IPS-18a (cell line): ENCODE data around the gene DUS2.
"Not testable (repeated sequence)": the region's sequence is repeated elsewhere in the genome, so short reads cannot be mapped to it uniquely, and the experiment has no call there.

Experiments
- H3K27ac ChIP-seq: one replicate; pipeline ENCODE4 v1.5.1; 2013; ENCODE audit warnings: low read length
- H3K27me3 ChIP-seq: one replicate; pipeline ENCODE4 v1.6.1; 2013; ENCODE audit warnings: mild to moderate bottlenecking, low read length; ENCODE audit not compliant: control insufficient read depth, insufficient read depth
- H3K36me3 ChIP-seq: one replicate; pipeline ENCODE4 v1.6.1; 2013; ENCODE audit warnings: low read depth, low read length; ENCODE audit not compliant: control insufficient read depth
- H3K4me1 ChIP-seq: one replicate; pipeline ENCODE4 v1.6.1; 2013; ENCODE audit warnings: low read depth, low read length; ENCODE audit not compliant: control insufficient read depth
- H3K4me3 ChIP-seq: one replicate; pipeline ENCODE4 v1.5.1; 2013; ENCODE audit warnings: low read length
- H3K9ac ChIP-seq: one replicate; pipeline ENCODE4 v1.6.1; 2013; ENCODE audit warnings: mild to moderate bottlenecking, low read length, moderate library complexity
- H3K9me3 ChIP-seq: one replicate; pipeline ENCODE4 v1.6.1; 2013; ENCODE audit warnings: low read depth, low read length; ENCODE audit not compliant: control insufficient read depth

DUS2 gene

DNA sequence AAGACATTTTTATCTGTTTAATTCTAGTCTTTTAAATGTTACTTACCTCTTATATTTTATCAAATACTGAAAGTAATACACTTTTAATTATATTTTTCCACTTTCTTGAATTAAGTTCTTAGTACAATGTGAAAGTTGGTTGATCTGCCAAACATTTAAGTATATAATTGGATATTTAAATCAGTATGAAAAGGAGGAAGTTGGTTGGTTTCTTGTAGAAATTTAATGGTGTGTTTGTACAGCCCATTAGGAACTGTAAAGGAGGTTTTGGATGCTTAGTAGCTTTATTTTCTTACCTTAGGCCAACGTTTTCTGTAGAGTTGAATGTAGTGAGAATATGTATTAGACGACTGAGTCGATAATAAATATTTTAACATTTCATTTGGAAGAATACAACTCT lies 67.4 kb downstream of the DUS2 start:
- H3K4me3 ChIP-seq = no peak overlapping the region
- H3K27ac ChIP-seq = no peak overlapping the region
- no peak overlapping the region for H3K9ac ChIP-seq
- H3K36me3 ChIP-seq = no peaks in the 10 kb centered on the region
- no peaks in the 10 kb centered on the region for H3K27me3 ChIP-seq
- no peaks in the 10 kb centered on the region for H3K9me3 ChIP-seq
- H3K4me1 ChIP-seq = peaks cover 14% of the 10 kb centered on the region

DNA sequence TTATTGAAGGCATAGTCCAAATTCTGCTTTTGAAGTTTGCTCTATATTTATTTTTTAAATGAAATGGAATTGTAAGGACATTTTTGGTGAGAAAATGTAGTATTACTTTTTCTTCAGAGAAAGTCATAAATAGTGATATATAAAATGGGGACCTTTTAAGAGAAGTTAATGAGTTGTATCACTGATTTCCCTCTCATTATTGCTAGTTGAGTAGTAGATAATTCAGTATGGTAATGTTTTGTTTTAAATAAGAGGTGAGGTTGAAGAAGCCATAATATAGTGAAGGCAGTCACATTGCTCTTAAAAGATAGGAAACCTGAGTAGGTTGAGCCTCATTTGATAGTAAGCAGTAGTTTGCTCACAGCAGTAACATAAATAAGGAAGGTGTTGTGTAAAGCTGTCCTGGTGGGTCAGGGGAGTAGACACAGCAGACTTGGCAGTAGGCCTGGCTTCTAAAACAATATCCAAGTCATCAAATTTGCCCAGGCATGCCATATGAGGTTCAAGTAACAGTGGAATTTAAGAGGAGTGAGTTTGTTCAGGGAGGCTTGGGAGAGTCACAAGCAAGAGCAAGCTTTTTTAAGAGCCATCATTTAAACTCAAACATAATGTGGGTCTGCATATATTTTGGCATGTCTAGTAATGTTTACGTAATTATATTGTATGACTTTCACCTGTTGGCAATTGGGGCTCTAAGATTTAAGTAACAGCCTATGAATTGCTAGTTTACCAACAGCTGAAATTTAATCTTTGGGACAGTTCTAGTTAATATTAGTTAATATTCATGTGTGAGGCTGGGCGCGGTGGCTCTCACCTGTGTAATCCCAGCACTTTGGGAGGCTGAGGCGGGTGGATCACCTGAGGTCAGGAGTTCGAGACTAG lies 68.5 kb downstream of the DUS2 start:
- no peaks in the 10 kb centered on the region for H3K27me3 ChIP-seq
- no peak overlapping the region for H3K9ac ChIP-seq
- peaks cover 14% of the 10 kb centered on the region for H3K4me1 ChIP-seq
- H3K36me3 ChIP-seq = no peaks in the 10 kb centered on the region
- no peak overlapping the region for H3K27ac ChIP-seq
- no peaks in the 10 kb centered on the region for H3K9me3 ChIP-seq
- H3K4me3 ChIP-seq = no peak overlapping the region

DNA sequence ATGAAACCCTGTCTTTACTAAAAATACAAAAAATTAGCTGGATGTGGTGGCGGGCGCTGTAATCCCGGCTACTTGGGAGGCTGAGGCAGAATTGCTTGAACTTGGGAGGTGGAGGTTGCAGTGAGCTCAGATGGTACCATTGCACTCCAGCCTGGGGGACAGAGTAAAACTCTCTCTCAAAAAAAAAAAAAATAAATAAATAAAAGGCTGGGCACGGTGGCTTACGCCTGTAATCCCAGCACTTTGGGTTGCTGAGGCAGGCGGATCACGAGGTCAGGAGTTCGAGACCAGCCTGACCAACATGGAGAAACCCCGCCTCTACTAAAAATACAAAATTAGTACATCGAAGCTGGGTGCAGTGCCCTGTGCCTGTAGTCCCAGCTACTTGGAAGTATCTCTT lies 69.2 kb downstream of the DUS2 start:
- H3K36me3 ChIP-seq, H3K27me3 ChIP-seq, H3K9ac ChIP-seq, H3K27ac ChIP-seq, H3K4me3 ChIP-seq, H3K9me3 ChIP-seq: not testable (repeated sequence)
- H3K4me1 ChIP-seq = peaks cover 14% of the 10 kb centered on the region

GRCh38 chr16:68093816-68094613 lies 70.9 kb downstream of the DUS2 start:
- Histone ChIP-seq H3K27ac (no peak overlapping the region), H3K4me1 (peaks cover 14% of the 10 kb centered on the region), H3K9me3 (no peaks in the 10 kb centered on the region), H3K4me3 (no peak overlapping the region), H3K9ac (no peak overlapping the region), H3K27me3 (no peaks in the 10 kb centered on the region), H3K36me3 (no peaks in the 10 kb centered on the region)

DNA sequence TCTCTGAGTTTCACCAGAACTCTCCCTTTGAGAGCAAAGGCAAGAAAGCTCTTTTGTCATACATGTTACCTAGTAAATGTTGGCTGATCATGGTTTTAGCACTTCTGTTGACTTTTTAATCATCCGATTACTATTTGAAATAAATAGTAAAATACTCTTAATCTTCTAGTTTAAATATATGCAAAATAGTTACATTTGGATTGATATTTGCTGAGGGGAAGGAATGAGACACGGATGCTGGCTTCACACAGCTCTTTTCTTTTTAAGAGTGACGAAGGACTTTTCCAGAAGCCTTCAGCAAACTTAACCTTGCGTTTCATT lies 71.5 kb downstream of the DUS2 start:
- Histone ChIP-seq H3K9ac (no peak overlapping the region), H3K27ac (no peak overlapping the region), H3K9me3 (no peaks in the 10 kb centered on the region), H3K27me3 (no peaks in the 10 kb centered on the region), H3K4me3 (no peak overlapping the region), H3K36me3 (no peaks in the 10 kb centered on the region), H3K4me1 (peaks cover 14% of the 10 kb centered on the region)

GRCh38 chr16:68096491-68096890 lies 73.4 kb downstream of the DUS2 start:
- no peak overlapping the region for H3K9ac ChIP-seq

DNA sequence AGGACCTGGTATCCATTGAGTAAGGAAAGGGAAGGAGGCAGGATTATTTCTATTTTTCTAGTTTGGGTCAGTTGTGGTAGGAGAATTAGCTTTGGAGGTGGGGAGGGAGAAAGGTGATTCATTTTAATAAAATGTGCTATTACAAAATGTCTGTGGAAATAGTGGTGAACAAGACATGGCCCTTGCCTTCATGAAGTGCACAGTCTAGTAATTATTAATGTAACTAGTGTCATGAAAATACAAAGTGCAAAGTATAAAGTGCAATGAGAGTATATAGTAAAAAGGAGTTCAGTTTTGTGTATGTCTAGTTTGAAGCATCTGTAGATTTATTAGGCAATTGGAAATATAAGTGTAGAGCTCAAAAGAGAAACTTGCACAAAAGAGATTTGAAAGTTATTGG lies 74.0 kb downstream of the DUS2 start:
- Histone ChIP-seq H3K9ac (no peak overlapping the region), H3K27me3 (no peaks in the 10 kb centered on the region), H3K4me1 (peaks cover 14% of the 10 kb centered on the region), H3K36me3 (no peaks in the 10 kb centered on the region), H3K9me3 (no peaks in the 10 kb centered on the region), H3K4me3 (no peak overlapping the region), H3K27ac (no peak overlapping the region)

More at GRCh38 chr16:68096491-68096890, 73.4 kb downstream of the DUS2 start:
- H3K4me3 ChIP-seq = no peak overlapping the region
- no peaks in the 10 kb centered on the region for H3K9me3 ChIP-seq
- no peaks in the 10 kb centered on the region for H3K36me3 ChIP-seq
- H3K27ac ChIP-seq = no peak overlapping the region
- H3K27me3 ChIP-seq = no peaks in the 10 kb centered on the region
- H3K4me1 ChIP-seq = peaks cover 14% of the 10 kb centered on the region

- Histone ChIP-seq H3K36me3 (no peaks in the 10 kb centered on the region), H3K4me3 (no peak overlapping the region), H3K27me3 (no peaks in the 10 kb centered on the region), H3K27ac (no peak overlapping the region), H3K4me1 (peaks cover 14% of the 10 kb centered on the region), H3K9me3 (no peaks in the 10 kb centered on the region), H3K9ac (no peak overlapping the region)
Measured at GRCh38 chr16:68097895-68098294, 74.8 kb downstream of the DUS2 start.

DNA sequence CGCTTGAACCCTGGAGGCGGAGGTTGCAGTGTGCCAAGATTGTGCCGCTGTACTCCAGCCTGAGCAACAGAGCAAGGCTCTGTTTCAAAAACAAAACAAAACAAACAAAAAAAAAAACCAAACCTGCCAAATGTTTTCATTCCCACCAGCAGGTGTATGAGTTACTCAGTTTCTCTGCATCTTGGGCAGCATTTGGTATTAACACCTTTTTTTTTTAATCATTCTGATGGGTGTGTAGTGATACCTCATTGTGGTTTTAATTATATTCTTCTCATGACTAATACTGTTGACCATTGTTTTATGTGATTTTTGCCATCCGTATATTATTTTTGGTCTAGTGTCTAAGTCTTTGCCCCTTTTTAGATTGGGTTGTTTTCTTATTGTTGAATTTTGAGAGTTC lies 77.4 kb downstream of the DUS2 start:
- no peaks in the 10 kb centered on the region for H3K36me3 ChIP-seq
- H3K9me3 ChIP-seq = no peaks in the 10 kb centered on the region
- peaks cover under 1% of the 10 kb centered on the region for H3K4me1 ChIP-seq
- no peak overlapping the region for H3K4me3 ChIP-seq
- H3K9ac ChIP-seq = no peak overlapping the region
- H3K27me3 ChIP-seq = no peaks in the 10 kb centered on the region
- H3K27ac ChIP-seq = no peak overlapping the region

DNA sequence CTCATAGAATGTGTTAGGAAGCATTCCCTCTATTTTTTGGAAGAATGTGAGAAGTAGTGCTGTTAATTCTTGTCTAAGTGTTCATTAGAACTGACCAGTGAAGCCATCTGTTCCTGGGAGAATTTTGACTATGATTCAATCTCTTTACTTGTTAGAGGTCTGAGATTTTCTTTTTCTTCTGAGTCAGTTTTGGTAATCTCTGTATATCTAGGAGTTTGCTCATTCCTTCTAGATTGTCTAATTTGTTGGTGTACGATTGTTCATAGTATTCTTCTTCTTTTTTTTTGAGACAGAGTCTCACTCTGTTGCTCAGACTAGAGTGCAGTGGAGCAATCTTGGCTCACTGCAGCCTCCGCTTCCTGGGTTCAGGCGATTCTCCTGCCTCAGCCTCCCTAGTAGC lies 82.5 kb downstream of the DUS2 start:
- H3K27ac ChIP-seq = no peak overlapping the region
- H3K36me3 ChIP-seq = no peaks in the 10 kb centered on the region
- H3K9ac ChIP-seq = no peak overlapping the region
- no peak overlapping the region for H3K4me3 ChIP-seq
- H3K27me3 ChIP-seq = no peaks in the 10 kb centered on the region
- no peaks in the 10 kb centered on the region for H3K9me3 ChIP-seq
- H3K4me1 ChIP-seq = no peaks in the 10 kb centered on the region

- not testable (repeated sequence) for H3K27ac ChIP-seq
Measured at GRCh38 chr16:68107230-68107928, 84.3 kb downstream of the DUS2 start.

More at GRCh38 chr16:68107230-68107928, 84.3 kb downstream of the DUS2 start:
- not testable (repeated sequence) for H3K9ac ChIP-seq, H3K36me3 ChIP-seq, H3K4me3 ChIP-seq, H3K9me3 ChIP-seq, H3K27me3 ChIP-seq, H3K4me1 ChIP-seq
